Activated CD4-positive, alpha-beta memory T cell treated with anti-CD3 and anti-CD28 coated beads for 36 hours (primary cell): ENCODE data around the gene PAGE5. TPM values are rescaled to one million over a fixed set of nuclear protein-coding genes. Genes with fewer than 3 reads are reported as not detected.

ENCODE experiments used
- total RNA-seq, 2 experiments: library from RNA; stranded (reverse); gene quantifications; one replicate each; pipeline ENCODE4 v1.2.3, GENCODE V29; 2021

Gene PAGE5
- total RNA-seq, 2 experiments from 2014 or later = 0.68 to 0.88 TPM

Other genes with a start within 250 kb of the PAGE5 start
- gene PFKFB1, start 226.2 kb upstream of the PAGE5 start, total RNA-seq = under 1 TPM; 0.53 to 0.59 TPM
- 10 to 100 TPM; 32.7 to 32.9 TPM for gene APEX2, start 220.0 kb upstream of the PAGE5 start, total RNA-seq
- gene ALAS2, start 189.4 kb upstream of the PAGE5 start, total RNA-seq = not detected
- 1 to 10 TPM in 1 of 2 experiments, under 1 TPM in 1; 0.70 to 1.2 TPM for gene PAGE2B, start 145.3 kb upstream of the PAGE5 start, total RNA-seq
- gene PAGE2, start 131.3 kb upstream of the PAGE5 start, total RNA-seq = not detected
- not detected for gene PAGE3, start 44.6 kb downstream of the PAGE5 start, total RNA-seq
- gene MAGEH1, start 231.8 kb downstream of the PAGE5 start, total RNA-seq = 10 to 100 TPM; 19.1 to 20.0 TPM